A549 (cell line): ENCODE results near the gene ADTRP.

Experiments used
- CEBPB ChIP-seq, 2 experiments: fragments of >200 bp in 1 of 2; sonication (Bioruptor Twin) in 1 of 2; formaldehyde crosslinking in 1 of 2; IDR thresholded peaks; 2 replicates each; pipeline ENCODE4 v1.6.1; 2012 to 2016
- CHD2 ChIP-seq: fragments of 150-350 bp; IDR thresholded peaks from 2 replicates; pipeline ENCODE4 v1.6.1; 2014; ENCODE audit warnings: low read length; ENCODE audit not compliant: partially characterized antibody
- ESRRA ChIP-seq: fragments of 150-350 bp; IDR thresholded peaks from 2 replicates; pipeline ENCODE4 v1.6.1; 2014; ENCODE audit warnings: mild to moderate bottlenecking, low read length, borderline replicate concordance
- JUN ChIP-seq, 2 experiments: fragments of >200 bp; sonication (Bioruptor Twin); formaldehyde crosslinking; IDR thresholded peaks; 2 replicates in 1 of 2; 3 replicates in 1 of 2; pipeline ENCODE4 v1.6.1; 2016 to 2017
- POLR2A ChIP-seq: IDR thresholded peaks from 2 replicates; pipeline ENCODE4 v1.6.1; 2012; ENCODE audit warnings: mild to moderate bottlenecking, low read length
- RFX5 ChIP-seq: fragments of 450-650 bp; IDR thresholded peaks from 2 replicates; pipeline ENCODE4 v1.7.1; 2014; ENCODE audit warnings: antibody characterized with exemption, mild to moderate bottlenecking, moderate library complexity
- TF ChIP-seq, protein P1 (sequence below): fragments of >200 bp; sonication (Bioruptor Twin); formaldehyde crosslinking; IDR thresholded peaks from 3 replicates; pipeline ENCODE4 v1.5.1; 2016

DNA sequence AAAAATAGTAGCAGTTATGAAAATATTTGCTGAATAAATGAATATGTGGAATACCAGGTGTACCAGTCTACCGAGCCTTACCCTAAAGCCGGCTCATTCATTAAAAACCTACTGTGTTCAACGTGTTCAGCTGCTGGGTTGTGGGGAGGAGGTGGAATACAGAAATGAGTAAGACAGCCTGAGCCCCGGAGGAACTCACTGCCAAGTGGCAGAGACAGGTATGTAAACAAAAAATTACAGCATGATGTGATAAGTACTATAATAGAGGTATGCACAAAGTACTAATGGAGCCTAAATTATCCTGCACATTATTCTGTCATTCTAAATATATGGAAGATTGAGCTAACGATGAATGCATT lies 6.8 kb upstream of the ADTRP start:
- TF ChIP-seq JUN (IDR thresholded peaks at IDR 0.05) (no peak), POLR2A (no peak), RFX5 (no peak), ESRRA (no peak), CEBPB (IDR thresholded peaks at IDR 0.05) (no peak), CHD2 (no peak)
- TF ChIP-seq, protein P1, sequence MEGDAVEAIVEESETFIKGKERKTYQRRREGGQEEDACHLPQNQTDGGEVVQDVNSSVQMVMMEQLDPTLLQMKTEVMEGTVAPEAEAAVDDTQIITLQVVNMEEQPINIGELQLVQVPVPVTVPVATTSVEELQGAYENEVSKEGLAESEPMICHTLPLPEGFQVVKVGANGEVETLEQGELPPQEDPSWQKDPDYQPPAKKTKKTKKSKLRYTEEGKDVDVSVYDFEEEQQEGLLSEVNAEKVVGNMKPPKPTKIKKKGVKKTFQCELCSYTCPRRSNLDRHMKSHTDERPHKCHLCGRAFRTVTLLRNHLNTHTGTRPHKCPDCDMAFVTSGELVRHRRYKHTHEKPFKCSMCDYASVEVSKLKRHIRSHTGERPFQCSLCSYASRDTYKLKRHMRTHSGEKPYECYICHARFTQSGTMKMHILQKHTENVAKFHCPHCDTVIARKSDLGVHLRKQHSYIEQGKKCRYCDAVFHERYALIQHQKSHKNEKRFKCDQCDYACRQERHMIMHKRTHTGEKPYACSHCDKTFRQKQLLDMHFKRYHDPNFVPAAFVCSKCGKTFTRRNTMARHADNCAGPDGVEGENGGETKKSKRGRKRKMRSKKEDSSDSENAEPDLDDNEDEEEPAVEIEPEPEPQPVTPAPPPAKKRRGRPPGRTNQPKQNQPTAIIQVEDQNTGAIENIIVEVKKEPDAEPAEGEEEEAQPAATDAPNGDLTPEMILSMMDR: no peak
